Psoas muscle (tissue), 8 donors: ENCODE data around the gene ALDH3A2. TPM values are rescaled to one million over a fixed set of nuclear protein-coding genes. Genes with fewer than 3 reads are reported as not detected.

ENCODE experiments used
- ATAC-seq, 4 donors: fragments of 200-7000 bp; cut with Tn5 transposase; one replicate each; pipeline ENCODE4 v1.9.1; 2020; ENCODE audit warnings: moderate library complexity in 3 of 4, mild to moderate bottlenecking in 2 of 4
- DNase-seq, 2 donors: peaks; one replicate each; pipeline ENCODE4 v3.0.0-alpha.2; 2020
- H3K27ac ChIP-seq: fragments of 200-600 bp; one replicate; pipeline ENCODE4 v1.8.0; 2022
- H3K27me3 ChIP-seq, 3 donors: fragments of 200-600 bp in 1 of 3; one replicate each; pipeline versions ENCODE4 v1.6.1 to v1.8.0; 2013 to 2022; ENCODE audit warnings: low read length in 2 of 3, mild to moderate bottlenecking in 2 of 3, moderate library complexity in 1 of 3; ENCODE audit not compliant: insufficient read depth in 3 of 3
- H3K36me3 ChIP-seq, 2 donors: fragments of 200-600 bp in 1 of 2; one replicate each; pipeline versions ENCODE4 v1.6.1 to v1.8.0; 2013 to 2022; ENCODE audit warnings: low read depth in 1 of 2, mild to moderate bottlenecking in 1 of 2, moderate library complexity in 1 of 2; ENCODE audit not compliant: insufficient read depth in 1 of 2
- H3K4me1 ChIP-seq: fragments of 200-600 bp; one replicate; pipeline ENCODE4 v1.8.0; 2022
- H3K4me3 ChIP-seq: fragments of 200-600 bp; one replicate; pipeline ENCODE4 v1.8.0; 2022; ENCODE audit warnings: mild to moderate bottlenecking
- H3K9me3 ChIP-seq: fragments of 200-600 bp; one replicate; pipeline ENCODE4 v1.8.0; 2022
- WGBS, 3 donors: extraction: QIAGEN DNeasy Blood & Tissue Kit; methylation state at CpG; one replicate each; pipeline versions ENCODE4 v1.1.6 to v1.1.7; 2013; 5-methylcytosine and 5-hydroxymethylcytosine counted together
- intact Hi-C, 2 donors: fragments of 100-400 bp; cut with DNase I; formaldehyde crosslinking; loops; one replicate each; pipeline versions ENCODE4 v1.11.0 to v1.14.2; 2022
- polyA plus RNA-seq, 3 donors: library from polyadenylated mRNA; stranded (reverse); fragments of 200-250 nt; gene quantifications; one replicate each; pipeline ENCODE4 v1.2.3, GENCODE V29; 2013
- total RNA-seq, 4 donors: library from RNA; stranded (reverse); fragmentation: NEBNext Ultra II Directional in 2 of 4; extraction: Animal tissue kit (Norgen Biotek cat#: 25700) in 2 of 4; gene quantifications; one replicate each; pipeline versions ENCODE4 v1.2.1 to v1.2.4, GENCODE V29; 2021 to 2023
- TF ChIP-seq, protein P1 (sequence below): fragments of 200-600 bp; IDR thresholded peaks from one replicate; pipeline ENCODE4 v1.8.0; 2022; ENCODE audit warnings: antibody characterized with exemption
- donor health status: healthy with polysubstance abuse.
- donor health status: DM: no; HTN: no; CAD: no; lungs with moderate emphysema.
- donor health status: Bipolar disorder and iron deficiency.
- donor health status: healthy.
- donor health status: DM: yes; HTN: yes; CAD: no.
- donor health status: DM: no; HTN: no; CAD: no.
- donor health status: DM: no; HTN: no; CAD: no.
- donor health status: DM: yes; HTN: yes; CAD: no.

ALDH3A2 gene
- total and polyA plus RNA-seq, 7 donors, result 32.9 to 229 (median 78.1) TPM

GRCh38 chr17:19720210-19720475 is 71.6 kb downstream of the ALDH3A2 start:
- WGBS, 3 donors, result 67 to 91% (median 70%) methylated on average over 5 of the region's 5 CpGs
- Histone ChIP-seq H3K27ac (no peak overlapping the region), H3K4me3 (no peak overlapping the region), H3K36me3 (no peaks in the 10 kb centered on the region), H3K4me1 (peaks cover 13% of the 10 kb centered on the region), H3K9me3 (no peaks in the 10 kb centered on the region), H3K27me3 (no peaks in the 10 kb centered on the region)
- TF ChIP-seq, protein P1, sequence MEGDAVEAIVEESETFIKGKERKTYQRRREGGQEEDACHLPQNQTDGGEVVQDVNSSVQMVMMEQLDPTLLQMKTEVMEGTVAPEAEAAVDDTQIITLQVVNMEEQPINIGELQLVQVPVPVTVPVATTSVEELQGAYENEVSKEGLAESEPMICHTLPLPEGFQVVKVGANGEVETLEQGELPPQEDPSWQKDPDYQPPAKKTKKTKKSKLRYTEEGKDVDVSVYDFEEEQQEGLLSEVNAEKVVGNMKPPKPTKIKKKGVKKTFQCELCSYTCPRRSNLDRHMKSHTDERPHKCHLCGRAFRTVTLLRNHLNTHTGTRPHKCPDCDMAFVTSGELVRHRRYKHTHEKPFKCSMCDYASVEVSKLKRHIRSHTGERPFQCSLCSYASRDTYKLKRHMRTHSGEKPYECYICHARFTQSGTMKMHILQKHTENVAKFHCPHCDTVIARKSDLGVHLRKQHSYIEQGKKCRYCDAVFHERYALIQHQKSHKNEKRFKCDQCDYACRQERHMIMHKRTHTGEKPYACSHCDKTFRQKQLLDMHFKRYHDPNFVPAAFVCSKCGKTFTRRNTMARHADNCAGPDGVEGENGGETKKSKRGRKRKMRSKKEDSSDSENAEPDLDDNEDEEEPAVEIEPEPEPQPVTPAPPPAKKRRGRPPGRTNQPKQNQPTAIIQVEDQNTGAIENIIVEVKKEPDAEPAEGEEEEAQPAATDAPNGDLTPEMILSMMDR, result no peak
- intact Hi-C loops, result no loop called here
- DNase-seq (no peak), ATAC-seq (no peak)

GRCh38 chr17:19720631-19721426 is 72.3 kb downstream of the ALDH3A2 start:
- 53 to 57% (median 53%) methylated on average over 9 of the region's 9 CpGs for WGBS, 3 donors
- intact Hi-C loops, result no loop called here

DNA sequence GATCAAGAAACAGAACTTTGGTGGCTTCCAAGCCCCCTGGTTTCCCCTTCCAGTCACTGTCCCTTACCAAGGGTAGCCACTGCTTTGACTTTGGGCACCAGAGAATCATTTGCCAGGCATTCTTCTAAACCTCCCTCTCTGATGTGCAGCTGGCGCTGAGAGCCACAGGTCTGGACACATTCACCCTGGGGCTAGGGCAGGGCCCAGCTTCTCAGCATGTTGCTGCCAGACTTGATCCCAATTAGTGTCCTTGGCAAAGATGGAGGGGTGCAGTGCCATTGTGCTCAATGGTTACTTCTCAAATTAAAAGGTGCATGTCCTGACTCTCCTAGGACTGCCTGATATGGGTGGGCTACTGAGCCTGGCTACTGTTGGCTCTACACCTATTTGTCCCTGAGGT is 75.4 kb downstream of the ALDH3A2 start:
- TF ChIP-seq, protein P1, result no peak
- Histone ChIP-seq H3K9me3 (no peaks in the 10 kb centered on the region), H3K4me1 (peaks cover 33% of the 10 kb centered on the region), H3K4me3 (peak overlapping the region; percentile 55), H3K27me3 (no peaks in the 10 kb centered on the region), H3K36me3 (no peaks in the 10 kb centered on the region), H3K27ac (peak overlapping the region; percentile 75)
- ATAC-seq (no peak), DNase-seq (peak in 1 of 2 donors; percentile 23)
- intact Hi-C loops, result no loop called here
- 62 to 94% (median 84%) methylated on average over 1 of the region's 1 CpG for WGBS, 3 donors

More at GRCh38 chr17:19720631-19721426, 72.3 kb downstream of the ALDH3A2 start:
- no peak for ATAC-seq
- H3K36me3 ChIP-seq, result no peaks in the 10 kb centered on the region
- no peaks in the 10 kb centered on the region for H3K9me3 ChIP-seq
- no peak overlapping the region for H3K4me3 ChIP-seq
- H3K27me3 ChIP-seq, result no peaks in the 10 kb centered on the region
- no peak overlapping the region for H3K27ac ChIP-seq
- TF ChIP-seq, protein P1, result no peak
- peak in 1 of 2 donors; percentile 39 for DNase-seq
- H3K4me1 ChIP-seq, result peaks cover 13% of the 10 kb centered on the region

DNA sequence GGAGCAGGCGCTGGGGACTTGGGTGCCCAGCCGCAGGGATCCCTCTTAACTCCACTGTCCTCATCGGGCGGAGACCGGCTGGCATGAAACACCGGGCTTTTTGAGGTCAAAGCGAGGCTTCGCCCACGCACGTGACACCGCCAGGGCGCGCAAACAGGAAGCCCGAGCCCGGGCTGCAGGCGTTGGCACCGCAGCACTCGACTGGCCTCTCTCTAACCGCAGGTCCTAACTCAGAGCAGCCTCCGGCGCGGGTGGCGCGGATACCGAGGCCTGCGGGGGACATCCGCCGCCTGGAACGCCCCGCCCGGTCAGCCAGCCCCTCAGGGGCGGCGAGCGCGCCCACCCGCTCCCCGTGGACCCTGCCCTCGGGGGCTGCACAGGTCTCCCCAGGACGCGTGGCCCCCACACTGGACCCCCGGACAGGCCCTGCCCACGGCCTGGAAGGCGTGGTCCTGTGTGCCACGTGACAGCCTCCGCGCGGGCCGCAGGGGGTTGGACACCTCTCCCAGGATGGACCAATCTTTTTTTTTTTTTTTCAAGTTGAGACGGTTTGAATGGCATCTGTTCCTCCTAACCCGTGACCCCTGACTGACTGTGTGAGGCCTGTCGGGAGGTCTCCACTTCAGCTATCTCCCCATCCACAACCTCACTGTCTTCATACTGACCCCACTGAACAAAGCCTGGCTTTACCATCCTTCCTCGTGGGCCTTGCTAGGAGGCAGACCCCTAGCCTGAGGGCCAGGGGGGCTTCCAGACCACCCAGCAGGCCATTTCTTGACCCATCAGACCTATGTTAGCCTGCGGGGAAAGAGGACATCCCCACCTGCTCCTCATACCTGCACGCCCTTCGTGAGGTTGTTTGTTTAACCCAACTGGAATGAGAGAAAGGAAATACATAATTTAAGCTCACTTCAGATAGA is 76.2 kb downstream of the ALDH3A2 start:
- peak; percentile 35 to 62 (median 52) for ATAC-seq
- DNase-seq, result peak; percentile 75 to 85
- no peaks in the 10 kb centered on the region for H3K9me3 ChIP-seq
- 42 to 57% (median 50%) methylated on average over 36 to 55 of the region's 55 CpGs for WGBS, 3 donors
- peak overlapping the region; percentile 55 for H3K4me3 ChIP-seq
- peak overlapping the region; percentile 75 for H3K27ac ChIP-seq
- TF ChIP-seq, protein P1, result no peak
- H3K27me3 ChIP-seq, result no peaks in the 10 kb centered on the region
- H3K4me1 ChIP-seq, result peaks cover 33% of the 10 kb centered on the region
- H3K36me3 ChIP-seq, result no peaks in the 10 kb centered on the region
- intact Hi-C loops, result no loop called here
